ENCODE data around the gene RNF157. TPM values are rescaled to one million over a fixed set of nuclear protein-coding genes. Genes with fewer than 3 reads are reported as not detected.
A peak's percentile ranks its signal among the peaks of the same experiment; 100 is the strongest.

RNF157 gene
- total RNA-seq, 1 experiment from 2014 or later = 11.2 TPM

GRCh38 chr17:76276461-76277299 lies 36.4 kb upstream of the RNF157 start:
- ATAC-seq = no peak

GRCh38 chr17:76276069-76276431 lies 35.8 kb upstream of the RNF157 start:
- no peak for TF ChIP-seq ZMAT4 (CRISPR knock-in tag; IDR thresholded peaks at IDR 0.05)
- TF ChIP-seq ATF2 (CRISPR knock-in tag; IDR thresholded peaks at IDR 0.05; ENCODE audit: borderline replicate concordance, low read depth) = no peak
- TF ChIP-seq GABPB1 (CRISPR knock-in tag; IDR thresholded peaks at IDR 0.05) = no peak
- no peak for TF ChIP-seq NFE2L1 (CRISPR knock-in tag; IDR thresholded peaks at IDR 0.05)
- no peak for TF ChIP-seq TP53 (CRISPR knock-in tag; IDR thresholded peaks at IDR 0.05)
- TF ChIP-seq AR (CRISPR knock-in tag; IDR thresholded peaks at IDR 0.05) = no peak
- TF ChIP-seq CDX4 (CRISPR knock-in tag; IDR thresholded peaks at IDR 0.05; ENCODE audit: borderline replicate concordance) = no peak
- no peak for TF ChIP-seq ESRRA (CRISPR knock-in tag; IDR thresholded peaks at IDR 0.05; ENCODE audit: borderline replicate concordance)
- no peak for TF ChIP-seq SOX15 (CRISPR knock-in tag; IDR thresholded peaks at IDR 0.05)
- TF ChIP-seq NR3C1 (CRISPR knock-in tag; conservative IDR thresholded peaks at IDR 0.05; ENCODE audit: low read depth) = no peak
- no peak for TF ChIP-seq ZNF423 (CRISPR knock-in tag; IDR thresholded peaks at IDR 0.05)
- no peak for TF ChIP-seq ATF1 (CRISPR knock-in tag; IDR thresholded peaks at IDR 0.05)
- TF ChIP-seq FOXJ3 (CRISPR knock-in tag; IDR thresholded peaks at IDR 0.05; ENCODE audit: borderline replicate concordance) = no peak
- no peak for TF ChIP-seq TEAD4 (CRISPR knock-in tag; IDR thresholded peaks at IDR 0.05)
- TF ChIP-seq ERG (CRISPR knock-in tag; IDR thresholded peaks at IDR 0.05) = no peak
- TF ChIP-seq MAX (CRISPR knock-in tag; IDR thresholded peaks at IDR 0.05) = no peak
- no peak for TF ChIP-seq FOXK1 (CRISPR knock-in tag; IDR thresholded peaks at IDR 0.05)
- Mint-ChIP-seq H3K36me3 (no peaks in the 10 kb centered on the region), H3K27ac (no peak overlapping the region; the same call in 1 of the 2 replicates), H3K9me3 (no peaks in the 10 kb centered on the region), H3K4me3 (no peak overlapping the region), H3K4me1 (peaks cover 5% of the 10 kb centered on the region; the same call in 1 of the 2 replicates), H3K27me3 (ENCODE audit: low read depth) (no peaks in the 10 kb centered on the region)
- POLR2A ChIA-PET = no interaction called here
- DNase-seq (ENCODE audit: low spot score) = no peak
- CTCF ChIA-PET = interaction anchor here (0.7 to 2.2 kb wide), 3 partner anchors 29 to 151 kb away, joined by 3 to 5 read pairs (median 5); no protein-coding TSS in a partner anchor
- no peak for ATAC-seq

More at GRCh38 chr17:76276461-76277299, 36.4 kb upstream of the RNF157 start:
- ChIA-PET CTCF (interaction anchor here (0.6 kb wide), 1 partner anchor 155 kb away, joined by 3 read pairs; no protein-coding TSS in a partner anchor), POLR2A (no interaction called here)
- peak overlapping the region; percentile 41; the same call in 1 of the 2 replicates for H3K27ac Mint-ChIP-seq
- H3K9me3 Mint-ChIP-seq = no peaks in the 10 kb centered on the region
- TF ChIP-seq EMX1 (CRISPR knock-in tag; IDR thresholded peaks at IDR 0.05) (no peak), TCF7 (CRISPR knock-in tag; IDR thresholded peaks at IDR 0.05; ENCODE audit: low read depth) (no peak), ZNF219 (CRISPR knock-in tag; IDR thresholded peaks at IDR 0.05; ENCODE audit: borderline replicate concordance) (no peak), MYBL2 (CRISPR knock-in tag; IDR thresholded peaks at IDR 0.05) (no peak), ZNF396 (CRISPR knock-in tag; IDR thresholded peaks at IDR 0.05; ENCODE audit: borderline replicate concordance) (no peak), RORB (CRISPR knock-in tag; IDR thresholded peaks at IDR 0.05) (no peak), SOX15 (CRISPR knock-in tag; IDR thresholded peaks at IDR 0.05) (no peak), ZNF232 (CRISPR knock-in tag; IDR thresholded peaks at IDR 0.05) (no peak), CDX4 (CRISPR knock-in tag; IDR thresholded peaks at IDR 0.05; ENCODE audit: borderline replicate concordance) (no peak), NR1H2 (CRISPR knock-in tag; IDR thresholded peaks at IDR 0.05) (no peak), ZNF416 (CRISPR knock-in tag; IDR thresholded peaks at IDR 0.05) (no peak)
- H3K27me3 Mint-ChIP-seq (ENCODE audit: low read depth) = no peaks in the 10 kb centered on the region
- no peaks in the 10 kb centered on the region for H3K36me3 Mint-ChIP-seq
- H3K4me3 Mint-ChIP-seq = no peak overlapping the region
- peaks cover 2% of the 10 kb centered on the region; the same call in 1 of the 2 replicates for H3K4me1 Mint-ChIP-seq
- DNase-seq (ENCODE audit: low spot score) = no peak
